Epithelial cell of esophagus (primary cell): ENCODE data around the gene HIVEP1.
A peak's percentile ranks its signal among the peaks of the same experiment; 100 is the strongest.

ENCODE experiments used
- DNase-seq: peaks from one replicate; pipeline ENCODE4 v3.0.0; 2010; ENCODE audit warnings: low read depth
- H3K4me3 ChIP-seq: 2 replicates; pipeline ENCODE4 v1.5.1; 2011; ENCODE audit warnings: mild to moderate bottlenecking, low read length, control low read depth
- TF ChIP-seq, protein P1 (sequence below): IDR thresholded peaks from 2 replicates; pipeline ENCODE4 v1.5.1; 2011; ENCODE audit warnings: low read depth, mild to moderate bottlenecking, low read length, control low read depth, inconsistent platforms; ENCODE audit not compliant: insufficient read depth; ENCODE audit errors: missing control alignments

HIVEP1 gene

DNA sequence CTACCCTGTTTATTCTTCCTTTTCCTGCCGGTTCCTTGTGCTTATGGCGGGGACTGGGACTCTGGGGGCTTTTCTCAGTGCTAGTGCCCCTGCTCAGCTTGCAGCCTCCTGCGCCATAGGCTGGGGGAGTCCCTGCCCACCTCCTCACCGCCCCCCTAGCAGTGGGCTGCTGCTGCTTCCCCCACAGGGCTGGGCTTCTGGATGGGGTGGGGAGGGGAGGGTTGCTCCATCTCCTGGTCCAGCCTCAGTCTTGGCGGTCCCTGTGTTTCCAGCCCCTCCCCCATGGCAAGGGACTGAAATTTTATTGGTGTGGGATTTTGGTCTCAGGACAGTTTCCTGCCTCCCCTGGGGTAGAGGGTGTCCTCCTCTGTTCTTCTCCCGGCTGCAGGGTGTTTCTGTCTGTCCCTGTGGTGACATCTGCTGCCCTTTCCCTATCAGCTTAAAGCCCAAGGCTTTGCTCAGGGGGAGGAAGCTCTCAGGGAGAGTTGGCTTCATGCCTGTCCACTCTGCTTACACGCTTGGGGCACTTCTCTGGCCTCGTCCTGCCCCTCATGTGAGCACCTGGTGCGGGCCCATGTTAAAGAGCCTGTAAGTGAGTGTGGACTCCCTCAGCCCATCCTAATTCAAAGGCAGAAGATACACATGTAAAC, 100.6 kb downstream of the HIVEP1 start:
- no peak for DNase-seq
- TF ChIP-seq, protein P1, sequence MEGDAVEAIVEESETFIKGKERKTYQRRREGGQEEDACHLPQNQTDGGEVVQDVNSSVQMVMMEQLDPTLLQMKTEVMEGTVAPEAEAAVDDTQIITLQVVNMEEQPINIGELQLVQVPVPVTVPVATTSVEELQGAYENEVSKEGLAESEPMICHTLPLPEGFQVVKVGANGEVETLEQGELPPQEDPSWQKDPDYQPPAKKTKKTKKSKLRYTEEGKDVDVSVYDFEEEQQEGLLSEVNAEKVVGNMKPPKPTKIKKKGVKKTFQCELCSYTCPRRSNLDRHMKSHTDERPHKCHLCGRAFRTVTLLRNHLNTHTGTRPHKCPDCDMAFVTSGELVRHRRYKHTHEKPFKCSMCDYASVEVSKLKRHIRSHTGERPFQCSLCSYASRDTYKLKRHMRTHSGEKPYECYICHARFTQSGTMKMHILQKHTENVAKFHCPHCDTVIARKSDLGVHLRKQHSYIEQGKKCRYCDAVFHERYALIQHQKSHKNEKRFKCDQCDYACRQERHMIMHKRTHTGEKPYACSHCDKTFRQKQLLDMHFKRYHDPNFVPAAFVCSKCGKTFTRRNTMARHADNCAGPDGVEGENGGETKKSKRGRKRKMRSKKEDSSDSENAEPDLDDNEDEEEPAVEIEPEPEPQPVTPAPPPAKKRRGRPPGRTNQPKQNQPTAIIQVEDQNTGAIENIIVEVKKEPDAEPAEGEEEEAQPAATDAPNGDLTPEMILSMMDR: no peak
- H3K4me3 ChIP-seq: no peak overlapping the region

DNA sequence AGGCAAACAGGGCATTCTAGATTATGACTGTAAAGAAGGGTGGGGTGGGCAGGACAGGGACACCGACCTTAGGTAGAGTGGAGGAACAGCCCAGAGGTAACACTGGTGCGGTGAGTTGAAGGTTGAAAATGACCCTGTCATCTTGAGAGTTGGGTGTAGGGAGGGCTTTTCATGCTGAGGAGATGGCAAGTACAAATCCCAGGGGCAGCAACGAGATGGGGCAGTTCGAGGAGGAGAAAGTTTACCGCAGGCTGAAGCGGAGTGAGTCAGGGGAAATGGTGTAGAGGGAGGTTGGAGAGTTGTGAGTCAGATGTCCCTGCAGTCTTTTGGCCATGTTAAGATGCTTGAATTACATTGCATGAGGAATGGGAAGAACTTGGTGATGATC, 101.1 kb downstream of the HIVEP1 start:
- TF ChIP-seq, protein P1: no peak
- peak; percentile 86 for DNase-seq
- no peak overlapping the region for H3K4me3 ChIP-seq

DNA sequence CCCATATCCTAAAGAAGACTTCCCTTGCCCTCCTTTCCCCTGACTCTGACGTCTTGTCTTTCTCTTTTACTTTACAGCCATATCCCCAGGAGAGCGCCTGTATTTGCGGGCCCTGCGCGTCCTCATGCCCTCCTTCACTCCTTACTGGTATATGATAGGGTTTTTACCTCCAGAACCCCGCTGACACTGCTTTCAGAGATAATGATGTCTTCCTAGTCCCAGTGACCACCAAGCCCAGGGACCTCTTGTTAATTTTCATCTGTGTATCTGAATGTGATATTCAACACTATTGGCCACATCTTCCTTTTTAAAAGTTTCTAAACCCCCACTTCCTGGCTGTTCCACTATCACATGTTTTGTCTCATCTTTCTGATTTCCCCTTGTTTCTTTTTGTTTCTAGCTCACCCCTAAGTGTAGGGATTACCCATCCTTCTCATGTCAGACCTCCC, 102.0 kb downstream of the HIVEP1 start:
- TF ChIP-seq, protein P1: no peak
- H3K4me3 ChIP-seq: no peak overlapping the region
- no peak for DNase-seq

DNA sequence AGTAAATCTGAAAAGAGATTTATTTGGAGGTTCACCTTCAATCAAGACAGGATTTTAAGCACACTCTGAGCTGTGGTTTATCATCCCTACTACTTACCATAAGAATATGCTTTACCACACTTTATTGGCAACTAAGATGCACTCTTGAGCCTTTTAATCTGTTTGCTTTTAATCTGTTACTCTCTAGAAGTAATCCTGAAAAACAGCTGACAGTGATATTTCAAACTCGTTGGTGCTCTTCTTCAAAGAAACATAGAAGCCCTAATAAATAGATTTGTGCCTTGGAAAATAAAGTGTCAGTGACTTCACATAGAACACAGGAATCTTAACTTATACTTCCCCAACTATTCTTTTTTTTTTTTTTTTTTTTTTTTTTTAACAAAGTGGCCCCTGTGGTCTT, 102.9 kb downstream of the HIVEP1 start:
- TF ChIP-seq, protein P1: no peak
- no peak for DNase-seq
- H3K4me3 ChIP-seq: no peak overlapping the region

DNA sequence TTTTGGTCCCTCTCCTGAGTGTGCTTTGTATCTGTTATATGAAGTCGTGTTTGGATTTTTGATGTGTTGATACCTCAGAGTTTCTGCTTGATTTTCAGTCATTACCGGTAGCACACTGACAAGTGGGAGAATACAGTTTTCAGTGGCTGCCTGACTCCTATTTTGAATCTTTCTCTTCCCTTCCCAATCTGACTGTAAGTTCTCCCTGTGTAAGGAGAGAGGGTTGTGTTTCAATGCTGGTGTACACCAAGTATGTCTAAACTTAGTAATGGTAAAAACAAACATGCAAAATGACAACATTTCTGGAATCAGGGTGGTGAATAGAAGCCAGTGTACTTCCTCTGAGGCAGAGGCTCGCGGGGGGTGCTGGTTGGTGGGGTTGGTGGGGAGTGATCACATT, 103.4 kb downstream of the HIVEP1 start:
- H3K4me3 ChIP-seq: no peak overlapping the region
- TF ChIP-seq, protein P1: no peak
- DNase-seq: no peak

DNA sequence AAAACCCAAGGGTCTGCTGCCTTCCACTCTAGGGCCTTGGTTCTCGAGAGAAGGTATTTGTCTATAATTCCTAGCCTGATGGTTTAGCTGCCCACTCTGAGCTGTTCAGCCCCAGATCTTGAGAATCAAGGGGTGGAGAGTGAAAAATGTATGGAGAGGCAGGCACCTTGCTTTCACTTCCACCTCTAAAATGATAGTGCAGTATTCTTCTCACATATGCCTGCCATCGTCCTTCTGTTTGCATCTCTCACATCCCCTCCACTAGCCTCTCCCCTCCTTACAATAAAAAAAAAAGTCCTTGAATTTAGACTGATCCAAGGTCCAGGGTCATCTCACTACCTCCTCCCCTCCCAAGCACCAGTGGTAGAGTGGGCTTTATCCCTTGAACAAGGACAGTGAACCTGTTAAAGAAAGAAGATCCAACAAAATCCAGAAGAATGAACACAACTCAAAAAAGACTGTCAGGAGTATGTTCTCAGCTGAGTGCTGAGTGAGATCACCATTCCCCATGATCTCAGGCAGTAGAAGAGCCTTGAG, 104.2 kb downstream of the HIVEP1 start:
- TF ChIP-seq, protein P1: no peak
- DNase-seq: no peak
- no peak overlapping the region for H3K4me3 ChIP-seq

DNA sequence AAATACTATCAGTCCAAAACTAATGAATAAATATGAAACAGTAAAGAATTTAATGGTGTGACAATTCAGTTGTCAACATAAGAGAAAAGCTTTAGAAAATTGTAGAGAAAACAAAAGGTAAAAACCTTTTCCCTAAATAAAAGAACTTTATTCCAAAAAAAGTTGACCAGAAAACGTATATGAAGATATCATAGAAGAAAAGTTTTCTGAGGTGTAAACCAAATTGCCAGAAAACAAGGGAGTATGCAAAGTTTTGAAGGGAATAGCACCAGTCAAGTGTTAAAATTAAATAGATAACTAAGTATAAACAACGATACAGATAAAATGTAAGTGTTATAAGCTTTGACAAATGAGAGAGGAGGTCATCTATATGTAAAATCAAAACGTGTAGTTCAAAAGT, 104.9 kb downstream of the HIVEP1 start:
- DNase-seq: no peak
- no peak overlapping the region for H3K4me3 ChIP-seq
- TF ChIP-seq, protein P1: no peak
